H9 (cell line): Measurements from ENCODE around the gene FIBP. TPM values are rescaled to one million over a fixed set of nuclear protein-coding genes. Genes with fewer than 3 reads are reported as not detected.

Experiments
- DNase-seq: peaks from one replicate; pipeline ENCODE4 v3.0.0-alpha.2; 2017
- H2AFZ ChIP-seq: one replicate; pipeline ENCODE4 v1.6.1; 2013; ENCODE audit warnings: mild to moderate bottlenecking, low read length, control low read depth, moderate library complexity
- H2AK5ac ChIP-seq: 2 replicates; pipeline ENCODE4 v1.6.1; 2013; ENCODE audit warnings: low read length, control low read depth, mixed read lengths; ENCODE audit not compliant: insufficient read length
- H2BK120ac ChIP-seq: one replicate; pipeline ENCODE4 v1.6.1; 2013; ENCODE audit warnings: low read depth, mild to moderate bottlenecking, low read length, control low read depth, inconsistent platforms; ENCODE audit not compliant: poor library complexity, severe bottlenecking
- H2BK12ac ChIP-seq: 2 replicates; pipeline ENCODE4 v1.6.1; 2013; ENCODE audit warnings: low read length, control low read depth, mixed read lengths, low read depth; ENCODE audit not compliant: insufficient read length
- H2BK15ac ChIP-seq: 2 replicates; pipeline ENCODE4 v1.6.1; 2013; ENCODE audit warnings: low read depth, low read length, control low read depth
- H2BK20ac ChIP-seq: one replicate; pipeline ENCODE4 v1.6.1; 2013; ENCODE audit warnings: low read depth, mild to moderate bottlenecking, low read length, control low read depth, inconsistent platforms; ENCODE audit not compliant: poor library complexity, severe bottlenecking
- H2BK5ac ChIP-seq: 2 replicates; pipeline ENCODE4 v1.6.1; 2013; ENCODE audit warnings: low read length, control low read depth, mixed read lengths; ENCODE audit not compliant: insufficient read length
- H3K14ac ChIP-seq: 2 replicates; pipeline ENCODE4 v1.6.1; 2013; ENCODE audit warnings: low read length, control low read depth; ENCODE audit not compliant: insufficient read depth
- H3K18ac ChIP-seq: 2 replicates; pipeline ENCODE4 v1.6.1; 2013; ENCODE audit warnings: low read depth, mild to moderate bottlenecking, mixed read lengths, low read length, control low read depth; ENCODE audit not compliant: insufficient read length
- H3K23ac ChIP-seq: 2 replicates; pipeline ENCODE4 v1.6.1; 2013; ENCODE audit warnings: low read length, control low read depth, mixed read lengths, low read depth; ENCODE audit not compliant: insufficient read length
- H3K23me2 ChIP-seq: 2 replicates; pipeline ENCODE4 v1.6.1; 2013; ENCODE audit warnings: low read depth, mild to moderate bottlenecking, mixed read lengths, low read length, control low read depth; ENCODE audit not compliant: insufficient read length, poor library complexity, severe bottlenecking
- H3K27ac ChIP-seq: 2 replicates; pipeline ENCODE4 v1.5.1; 2013; ENCODE audit warnings: low read length, control low read depth, mixed read lengths, low read depth; ENCODE audit not compliant: insufficient read length
- H3K27me3 ChIP-seq: 2 replicates; pipeline ENCODE4 v1.6.1; 2013; ENCODE audit warnings: low read length, control low read depth, inconsistent platforms; ENCODE audit not compliant: insufficient read depth
- H3K4ac ChIP-seq: 2 replicates; pipeline ENCODE4 v1.6.1; 2013; ENCODE audit warnings: low read depth, mild to moderate bottlenecking, control low read depth, inconsistent platforms, low read length, moderate library complexity
- H3K4me1 ChIP-seq: 2 replicates; pipeline ENCODE4 v1.6.1; 2013; ENCODE audit warnings: low read length, control low read depth, inconsistent platforms; ENCODE audit not compliant: insufficient read depth
- H3K4me2 ChIP-seq: 2 replicates; pipeline ENCODE4 v1.6.1; 2013; ENCODE audit warnings: low read length, control low read depth, mixed read lengths; ENCODE audit not compliant: insufficient read length, insufficient read depth
- H3K56ac ChIP-seq: 2 replicates; pipeline ENCODE4 v1.6.1; 2013; ENCODE audit warnings: low read depth, mild to moderate bottlenecking, mixed read lengths, low read length, control low read depth; ENCODE audit not compliant: insufficient read length
- H3K79me1 ChIP-seq: 2 replicates; pipeline ENCODE4 v1.6.1; 2013; ENCODE audit warnings: low read depth, mild to moderate bottlenecking, moderate library complexity, low read length, control low read depth, inconsistent platforms; ENCODE audit not compliant: insufficient read depth, poor library complexity, severe bottlenecking
- H3K79me2 ChIP-seq: 2 replicates; pipeline ENCODE4 v1.6.1; 2013; ENCODE audit warnings: low read length, control low read depth, inconsistent platforms; ENCODE audit not compliant: insufficient read depth
- H3K9ac ChIP-seq: 2 replicates; pipeline ENCODE4 v1.6.1; 2013; ENCODE audit warnings: low read length, control low read depth, mixed read lengths; ENCODE audit not compliant: insufficient read length; ENCODE audit errors: extremely low read depth
- H3K9me3 ChIP-seq: one replicate; pipeline ENCODE4 v1.6.1; 2013; ENCODE audit warnings: low read depth, low read length, inconsistent platforms; ENCODE audit not compliant: control insufficient read depth
- H3T11ph ChIP-seq: one replicate; pipeline ENCODE4 v1.6.1; 2013; ENCODE audit warnings: mild to moderate bottlenecking, low read length, control low read depth, inconsistent platforms
- H4K20me1 ChIP-seq: one replicate; pipeline ENCODE4 v1.6.1; 2013; ENCODE audit not compliant: control insufficient read depth, insufficient read length, insufficient read depth
- H4K5ac ChIP-seq: 2 replicates; pipeline ENCODE4 v1.6.1; 2013; ENCODE audit warnings: low read depth, mild to moderate bottlenecking, mixed read lengths, low read length, control low read depth; ENCODE audit not compliant: insufficient read length
- H4K8ac ChIP-seq: replicated peaks from 2 replicates; pipeline ENCODE4 v1.6.1; 2013; ENCODE audit warnings: low read length, control low read depth, mixed read lengths, low read depth; ENCODE audit not compliant: insufficient read length
- H4K91ac ChIP-seq: 2 replicates; pipeline ENCODE4 v1.6.1; 2013; ENCODE audit warnings: low read depth, mild to moderate bottlenecking, moderate library complexity, mixed read lengths, low read length, control low read depth; ENCODE audit not compliant: insufficient read length
- H3K27ac Mint-ChIP-seq, 3 experiments: 2 replicates in 2 of 3; 3 replicates in 1 of 3; pipeline ENCODE4 v1.8.0; 2020 to 2021; ENCODE audit warnings: mixed read lengths in 3 of 3, mild to moderate bottlenecking in 1 of 3, moderate library complexity in 1 of 3
- H3K27me3 Mint-ChIP-seq: 2 replicates; pipeline ENCODE4 v1.8.0; 2021; ENCODE audit warnings: low read depth, mild to moderate bottlenecking, moderate library complexity, mixed read lengths
- H3K36me3 Mint-ChIP-seq, 3 experiments: 2 replicates in 2 of 3; 3 replicates in 1 of 3; pipeline ENCODE4 v1.8.0; 2020 to 2021; ENCODE audit warnings: low read depth in 3 of 3, mixed read lengths in 3 of 3; ENCODE audit not compliant: insufficient read depth in 1 of 3
- H3K4me1 Mint-ChIP-seq, 2 experiments: 2 replicates each; pipeline ENCODE4 v1.8.0; 2020; ENCODE audit warnings: mixed read lengths in 2 of 2
- H3K4me3 Mint-ChIP-seq, 2 experiments: 2 replicates in 1 of 2; 3 replicates in 1 of 2; pipeline ENCODE4 v1.8.0; 2020 to 2021; ENCODE audit warnings: mild to moderate bottlenecking in 2 of 2, mixed read lengths in 2 of 2, moderate library complexity in 1 of 2
- H3K9me3 Mint-ChIP-seq, 2 experiments: 2 replicates in 1 of 2; 3 replicates in 1 of 2; pipeline ENCODE4 v1.8.0; 2020; ENCODE audit warnings: mild to moderate bottlenecking in 2 of 2, mixed read lengths in 2 of 2, moderate library complexity in 1 of 2
- CTCF ChIP-seq: fragments of 200-600 bp; sonication (generic); conservative IDR thresholded peaks from 3 replicates; pipeline ENCODE4 v1.8.0; 2021; ENCODE audit warnings: antibody characterized with exemption, mild to moderate bottlenecking
- WGBS: extraction: QIAGEN DNeasy Blood & Tissue Kit; methylation state at CpG from one replicate; pipeline ENCODE4 v1.1.7; 2013; ENCODE audit warnings: missing lambda C conversion rate, low lambda C conversion rate, mixed read lengths; ENCODE audit not compliant: insufficient read length; ENCODE audit errors: extremely low coverage; 5-methylcytosine and 5-hydroxymethylcytosine counted together
- total RNA-seq: library from RNA; stranded (reverse); gene quantifications from 2 replicates; pipeline ENCODE4 v1.2.1, GENCODE V29; 2021

The FIBP gene
- total RNA-seq, 1 experiment from 2014 or later, result 87.0 TPM

- DNase-seq, result no peak
- Histone ChIP-seq H3K14ac (no peak overlapping the region), H3K4ac (no peak overlapping the region), H4K5ac (no peak overlapping the region), H4K91ac (no peak overlapping the region), H3K4me1 (no peaks in the 10 kb centered on the region; the same call in 1 of the 2 replicates), H3K27me3 (no peaks in the 10 kb centered on the region), H3T11ph (no peak overlapping the region), H3K23me2 (peaks cover 10% of the 10 kb centered on the region), H3K27ac (no peak overlapping the region), H3K56ac (no peak overlapping the region), H3K9me3 (no peaks in the 10 kb centered on the region), H3K9ac (no peak overlapping the region), H2AK5ac (no peak overlapping the region), H2BK20ac (no peak overlapping the region), H3K23ac (no peak overlapping the region), H3K79me1 (no peaks in the 10 kb centered on the region), H4K8ac (no peak overlapping the region), H2BK5ac (no peak overlapping the region), H2BK120ac (no peak overlapping the region), H2AFZ (no peak overlapping the region), H3K18ac (no peak overlapping the region), H2BK15ac (no peak overlapping the region), H2BK12ac (no peak overlapping the region), H3K79me2 (no peaks in the 10 kb centered on the region), H3K4me2 (no peak overlapping the region), H4K20me1 (no peaks in the 10 kb centered on the region)
- TF ChIP-seq CTCF, result no peak
- H3K4me3 Mint-ChIP-seq, result peak overlapping the region in 1 of 2 experiments; percentile 49; a peak in 1 of 5 replicates
- H3K36me3 Mint-ChIP-seq, result peaks cover 0 to 7% (median 5%) of the 10 kb centered on the region in 3 experiments; a peak in 5 of 7 replicates
- H3K4me1 Mint-ChIP-seq, result peaks cover 23 to 29% of the 10 kb centered on the region in 2 experiments
- WGBS, result no CpG with 5 or more reads among the region's 10 CpGs
- H3K27me3 Mint-ChIP-seq, result peaks cover 15% of the 10 kb centered on the region
- H3K9me3 Mint-ChIP-seq, result no peaks in the 10 kb centered on the region; a peak in 1 of 5 replicates
- peak overlapping the region in 2 of 3 experiments; percentile 84 to 85; a peak in 5 of 7 replicates for H3K27ac Mint-ChIP-seq
Observed at GRCh38 chr11:65915101-65915820, 27.0 kb upstream of the FIBP start.
